OCI-LY3 (cell line): ENCODE data around the gene FALEC.

ENCODE experiments used
- H2AFZ ChIP-seq: fragments of 200-600, 300-600 bp; shearing (Covaris generic); 2 replicates; pipeline ENCODE4 v1.6.0; 2014; ENCODE audit warnings: antibody characterized with exemption, low read depth, low read length
- H3K27ac ChIP-seq: fragments of 200-600, 300-600 bp; sonication (generic); 2 replicates; pipeline ENCODE4 v1.5.1; 2014; ENCODE audit warnings: mild to moderate bottlenecking, low read length, moderate library complexity, mixed read lengths
- H3K27me3 ChIP-seq: fragments of 200-600, 300-600 bp; sonication (generic); 2 replicates; pipeline ENCODE4 v1.6.1; 2014; ENCODE audit warnings: low read depth, low read length, mixed read lengths
- H3K36me3 ChIP-seq: fragments of 200-600, 300-600 bp; sonication (generic); replicated peaks from 2 replicates; pipeline ENCODE3; 2014; ENCODE audit warnings: low read depth, low read length, mixed read lengths
- H3K4me1 ChIP-seq: fragments of 300-600, 200-600 bp; sonication (generic); 2 replicates; pipeline ENCODE4 v1.6.1; 2014; ENCODE audit warnings: low read length, mixed read lengths
- H3K4me2 ChIP-seq: fragments of 200-600, 300-600 bp; sonication (generic); 2 replicates; pipeline ENCODE4 v1.6.1; 2014; ENCODE audit warnings: low read length, mixed read lengths
- H3K4me3 ChIP-seq: fragments of 300-600, 200-600 bp; sonication (generic); 2 replicates; pipeline ENCODE4 v1.5.1; 2014; ENCODE audit warnings: antibody characterized with exemption, mild to moderate bottlenecking, low read length, moderate library complexity
- H3K79me2 ChIP-seq: fragments of 300-600, 200-600 bp; shearing (Covaris generic); 2 replicates; pipeline ENCODE4 v1.6.1; 2014; ENCODE audit warnings: mild to moderate bottlenecking, low read length, mixed read lengths
- H3K9ac ChIP-seq: fragments of 300-600, 200-600 bp; shearing (Covaris generic); 2 replicates; pipeline ENCODE4 v1.6.0; 2014; ENCODE audit warnings: mild to moderate bottlenecking, low read length, moderate library complexity
- H3K9me3 ChIP-seq: fragments of 200-600, 300-600 bp; shearing (Covaris generic); 2 replicates; pipeline ENCODE4 v1.6.1; 2014; ENCODE audit warnings: low read length, mixed read lengths; ENCODE audit not compliant: insufficient read depth
- H4K20me1 ChIP-seq: fragments of 200-600, 300-600 bp; sonication (generic); 2 replicates; pipeline ENCODE4 v1.6.1; 2016; ENCODE audit warnings: low read length, mixed read lengths; ENCODE audit not compliant: insufficient read depth
- EZH2phosphoT487 ChIP-seq: fragments of 200-600 bp; shearing (Covaris generic); IDR thresholded peaks from 2 replicates; pipeline ENCODE4 v1.6.1; 2018; ENCODE audit warnings: antibody characterized with exemption, mixed run types, low read depth
- TF ChIP-seq, protein P1 (sequence below): fragments of 200-600, 300-600 bp; sonication (generic); IDR thresholded peaks from 2 replicates; pipeline ENCODE4 v1.5.1; 2014; ENCODE audit warnings: antibody characterized with exemption, low read length, low read depth

The FALEC gene

GRCh38 chr1:150544204-150544603 lies 28.7 kb downstream of the FALEC start:
- peaks cover 3% of the 10 kb centered on the region; the same call in 1 of the 2 replicates for H3K4me1 ChIP-seq
- no peak overlapping the region for H3K4me3 ChIP-seq
- H3K4me2 ChIP-seq = no peak overlapping the region
- no peaks in the 10 kb centered on the region for H3K79me2 ChIP-seq
- no peaks in the 10 kb centered on the region for H3K36me3 ChIP-seq
- H3K9ac ChIP-seq = no peak overlapping the region
- TF ChIP-seq, protein P1, sequence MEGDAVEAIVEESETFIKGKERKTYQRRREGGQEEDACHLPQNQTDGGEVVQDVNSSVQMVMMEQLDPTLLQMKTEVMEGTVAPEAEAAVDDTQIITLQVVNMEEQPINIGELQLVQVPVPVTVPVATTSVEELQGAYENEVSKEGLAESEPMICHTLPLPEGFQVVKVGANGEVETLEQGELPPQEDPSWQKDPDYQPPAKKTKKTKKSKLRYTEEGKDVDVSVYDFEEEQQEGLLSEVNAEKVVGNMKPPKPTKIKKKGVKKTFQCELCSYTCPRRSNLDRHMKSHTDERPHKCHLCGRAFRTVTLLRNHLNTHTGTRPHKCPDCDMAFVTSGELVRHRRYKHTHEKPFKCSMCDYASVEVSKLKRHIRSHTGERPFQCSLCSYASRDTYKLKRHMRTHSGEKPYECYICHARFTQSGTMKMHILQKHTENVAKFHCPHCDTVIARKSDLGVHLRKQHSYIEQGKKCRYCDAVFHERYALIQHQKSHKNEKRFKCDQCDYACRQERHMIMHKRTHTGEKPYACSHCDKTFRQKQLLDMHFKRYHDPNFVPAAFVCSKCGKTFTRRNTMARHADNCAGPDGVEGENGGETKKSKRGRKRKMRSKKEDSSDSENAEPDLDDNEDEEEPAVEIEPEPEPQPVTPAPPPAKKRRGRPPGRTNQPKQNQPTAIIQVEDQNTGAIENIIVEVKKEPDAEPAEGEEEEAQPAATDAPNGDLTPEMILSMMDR = no peak
- H3K27ac ChIP-seq = no peak overlapping the region
- no peak overlapping the region for H2AFZ ChIP-seq
- no peaks in the 10 kb centered on the region for H3K9me3 ChIP-seq
- 0 out of 2 replicates have a peak, but pooled peaks cover 8% of the 10 kb centered on the region for H3K27me3 ChIP-seq
- H4K20me1 ChIP-seq = no peaks in the 10 kb centered on the region

DNA sequence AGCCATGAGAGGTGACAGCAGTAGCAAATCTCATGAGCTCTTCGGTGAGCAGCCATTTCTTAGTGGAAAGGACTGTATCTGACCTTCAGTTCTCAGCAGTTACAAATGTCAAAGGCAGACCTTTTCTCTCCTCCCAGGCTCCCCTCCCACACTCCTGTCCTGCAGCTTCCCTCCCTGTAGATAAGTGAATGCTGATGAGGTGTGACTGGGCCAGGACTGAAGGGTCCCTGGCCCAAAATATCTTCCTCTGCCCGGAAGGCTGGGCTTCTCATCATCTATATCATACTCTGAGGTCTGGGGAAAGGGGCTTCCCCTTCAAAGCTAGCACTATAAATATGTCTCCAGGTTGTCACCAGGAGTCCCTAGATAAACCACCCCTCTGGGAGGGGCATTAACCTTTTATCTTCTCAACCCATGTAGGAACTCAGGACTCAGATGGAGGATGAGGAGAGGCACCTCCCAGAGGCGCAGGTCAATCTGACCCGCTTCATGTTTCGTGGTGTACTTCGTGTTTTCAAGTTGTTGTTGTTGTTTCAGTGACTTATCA lies 30.0 kb downstream of the FALEC start:
- no peaks in the 10 kb centered on the region for H3K36me3 ChIP-seq
- no peak overlapping the region for H3K4me3 ChIP-seq
- H2AFZ ChIP-seq = no peak overlapping the region
- H4K20me1 ChIP-seq = no peaks in the 10 kb centered on the region
- H3K4me2 ChIP-seq = no peak overlapping the region
- no peak for TF ChIP-seq EZH2phosphoT487
- TF ChIP-seq, protein P1 = no peak
- peaks cover 3% of the 10 kb centered on the region; the same call in 1 of the 2 replicates for H3K4me1 ChIP-seq
- H3K9ac ChIP-seq = no peak overlapping the region
- peaks cover 18% of the 10 kb centered on the region; the same call in 1 of the 2 replicates for H3K27me3 ChIP-seq
- H3K27ac ChIP-seq = no peak overlapping the region
- H3K9me3 ChIP-seq = no peaks in the 10 kb centered on the region
- no peaks in the 10 kb centered on the region for H3K79me2 ChIP-seq

- Histone ChIP-seq H3K27ac (no peak overlapping the region), H3K27me3 (peaks cover 26% of the 10 kb centered on the region), H3K9ac (no peak overlapping the region), H4K20me1 (no peaks in the 10 kb centered on the region), H3K4me3 (no peak overlapping the region), H3K79me2 (no peaks in the 10 kb centered on the region), H3K36me3 (no peaks in the 10 kb centered on the region), H3K9me3 (no peaks in the 10 kb centered on the region), H3K4me1 (peaks cover 3% of the 10 kb centered on the region; the same call in 1 of the 2 replicates), H3K4me2 (no peak overlapping the region), H2AFZ (no peak overlapping the region)
- no peak for TF ChIP-seq EZH2phosphoT487
- TF ChIP-seq, protein P1 = no peak
Observed at GRCh38 chr1:150546294-150546937, 30.9 kb downstream of the FALEC start.

- H3K9ac ChIP-seq = peak overlapping the region; percentile 58
- peak overlapping the region; percentile 78 for H2AFZ ChIP-seq
- H3K27ac ChIP-seq = no peak overlapping the region
- H3K4me3 ChIP-seq = peak overlapping the region; percentile 84
- H3K79me2 ChIP-seq = no peaks in the 10 kb centered on the region
- TF ChIP-seq, protein P1 = no peak
- TF ChIP-seq EZH2phosphoT487 = no peak
- H3K36me3 ChIP-seq = no peaks in the 10 kb centered on the region
- H4K20me1 ChIP-seq = no peaks in the 10 kb centered on the region
- H3K4me2 ChIP-seq = peak overlapping the region; percentile 98
- H3K9me3 ChIP-seq = no peaks in the 10 kb centered on the region
- H3K27me3 ChIP-seq = peaks cover 28% of the 10 kb centered on the region
- H3K4me1 ChIP-seq = peaks cover 11% of the 10 kb centered on the region
Observed at GRCh38 chr1:150548324-150548631, 32.7 kb downstream of the FALEC start.
